Amniotic stem cell (primary cell): ENCODE measurements around the gene MYO5A.
"Not testable (repeated sequence)": the region's sequence is repeated elsewhere in the genome, so short reads cannot be mapped to it uniquely, and the experiment has no call there.

Experiments used
- DNase-seq: peaks from one replicate; lab custom pipeline; 2025; lab: John Stamatoyannopoulos, UW

Gene MYO5A

GRCh38 chr15:52540374-52541012 lies 11.8 kb upstream of the MYO5A start:
- no peak for DNase-seq

GRCh38 chr15:52537459-52537858 lies 8.8 kb upstream of the MYO5A start:
- no peak for DNase-seq

DNA sequence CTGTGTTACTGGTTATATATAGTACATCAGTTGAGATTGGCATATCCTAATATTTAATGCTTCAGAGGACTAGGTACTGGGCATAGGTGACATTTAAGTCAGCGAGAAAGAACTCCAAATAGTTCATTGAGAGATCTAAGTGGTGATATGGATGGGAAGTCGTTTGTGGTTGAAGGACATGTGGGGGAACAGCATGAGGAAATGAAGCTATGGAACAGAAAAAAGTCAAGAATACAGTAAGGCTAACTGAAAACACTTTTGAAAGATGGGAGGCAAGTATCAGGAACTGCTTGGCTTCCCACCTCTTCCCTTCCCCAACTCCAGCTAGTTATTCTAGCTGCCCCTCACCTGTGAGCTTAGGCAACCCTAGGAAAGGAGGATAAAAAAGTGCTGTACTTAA lies 3.7 kb upstream of the MYO5A start:
- DNase-seq = no peak

DNA sequence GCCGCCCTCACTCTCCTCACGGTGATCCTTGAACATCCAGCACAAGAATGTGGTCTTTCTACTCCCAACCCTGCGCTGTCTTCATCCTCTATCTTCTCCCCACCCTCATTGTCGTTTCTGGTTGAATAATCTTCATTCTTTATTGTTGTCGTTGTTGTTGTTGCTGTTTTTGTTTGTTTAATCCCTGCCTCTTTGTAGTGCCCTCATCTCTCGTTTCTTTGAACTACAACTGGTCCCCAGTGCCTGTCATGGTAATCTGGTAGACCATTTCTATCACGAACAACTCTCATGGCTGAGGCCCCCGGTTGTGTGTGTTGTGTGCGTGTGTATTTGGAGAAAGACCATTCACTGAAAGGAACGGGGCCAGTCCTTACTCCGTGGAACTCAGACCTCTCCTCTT lies 1.3 kb upstream of the MYO5A start:
- no peak for DNase-seq

- no peak for DNase-seq
These were observed 753 bp upstream of the MYO5A start for GRCh38 chr15:52529341-52529924.

GRCh38 chr15:52527911-52528563 lies 643 bp downstream of the MYO5A start:
- peak; percentile 19 for DNase-seq

- DNase-seq = no peak
These were observed 1.3 kb downstream of the MYO5A start for GRCh38 chr15:52527196-52527910.

DNA sequence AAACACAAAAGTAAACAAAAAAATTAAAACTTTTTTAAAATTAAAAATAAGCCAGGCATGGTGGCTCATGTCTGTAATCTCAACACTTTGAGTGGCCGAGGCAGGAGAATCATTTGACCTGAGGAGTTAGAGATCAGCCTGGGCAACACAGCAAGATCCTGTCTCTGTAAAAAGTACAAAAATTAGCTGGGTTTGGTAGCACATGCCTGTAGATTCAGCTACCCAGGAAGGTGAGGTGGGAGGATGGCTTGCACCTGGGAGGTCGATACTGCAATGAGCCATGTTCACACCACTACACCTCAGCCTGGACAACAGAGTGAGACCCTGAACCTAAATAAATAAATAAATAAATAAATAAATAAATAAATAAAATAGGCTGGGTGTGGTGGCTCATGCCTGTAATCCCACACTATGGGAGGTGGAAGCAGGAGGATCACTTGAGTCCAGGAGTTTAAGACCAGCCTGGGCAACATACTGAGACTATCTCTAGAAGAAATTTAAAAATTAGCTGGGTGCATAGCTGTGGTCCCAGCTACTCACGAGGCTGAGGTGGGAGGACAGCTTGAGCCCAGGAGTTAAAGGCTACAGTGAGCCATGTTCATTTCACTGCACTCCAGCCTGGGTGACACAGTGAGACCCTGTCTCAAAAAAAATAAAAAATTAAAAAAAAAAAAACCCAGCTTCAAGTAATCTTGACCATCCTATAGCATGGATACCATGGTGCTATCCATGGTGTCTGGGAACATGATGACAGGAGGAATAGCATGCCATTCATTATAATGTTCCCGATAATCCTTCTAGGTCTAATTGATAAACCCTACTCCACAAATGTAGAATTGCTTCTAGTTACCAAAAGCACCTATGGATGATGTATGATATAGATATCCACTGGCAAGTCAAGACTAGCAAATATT lies 4.2 kb downstream of the MYO5A start:
- DNase-seq = no peak

DNA sequence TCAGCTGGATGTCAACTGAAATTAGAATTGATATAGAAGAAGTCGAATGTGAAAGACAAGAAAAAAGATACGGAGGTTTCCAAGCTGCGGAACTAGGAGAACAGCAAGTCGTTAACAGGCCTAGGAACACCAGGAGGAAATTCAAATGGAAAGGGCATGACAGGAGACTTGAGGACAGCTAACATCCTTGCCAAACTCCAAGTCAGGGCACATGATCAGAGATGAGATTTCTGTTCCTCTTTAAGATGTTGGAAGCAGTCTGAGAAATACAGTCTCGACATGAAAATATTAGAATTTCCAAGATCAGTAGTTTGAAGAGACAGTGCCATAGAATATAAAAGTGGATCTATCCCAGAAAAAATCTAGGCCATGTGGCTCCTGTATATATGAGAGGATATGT lies 5.0 kb downstream of the MYO5A start:
- no peak for DNase-seq

GRCh38 chr15:52523192-52523591 lies 5.5 kb downstream of the MYO5A start:
- DNase-seq = peak; percentile 10

DNA sequence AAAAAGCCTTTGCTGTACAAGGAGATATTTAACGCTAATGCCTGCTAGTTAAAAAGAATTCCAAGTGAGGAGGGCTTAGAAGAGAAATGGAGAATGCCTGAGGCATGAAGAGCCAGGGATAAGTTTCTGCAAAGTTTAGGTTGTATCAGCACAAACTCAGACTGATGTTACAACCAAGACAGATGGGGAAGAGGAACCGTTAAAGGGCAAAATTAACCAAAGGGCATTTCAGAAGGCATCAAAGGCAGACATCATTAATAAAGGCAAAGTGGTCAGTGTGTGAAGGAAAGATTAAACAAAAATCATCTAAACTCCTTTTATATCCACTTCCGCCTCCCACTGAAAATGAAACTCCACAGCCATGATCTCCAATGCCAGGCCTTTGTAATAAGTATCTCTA lies 7.0 kb downstream of the MYO5A start:
- no peak for DNase-seq

- DNase-seq = no peak
These were observed 8.3 kb downstream of the MYO5A start for GRCh38 chr15:52520421-52520820.

DNA sequence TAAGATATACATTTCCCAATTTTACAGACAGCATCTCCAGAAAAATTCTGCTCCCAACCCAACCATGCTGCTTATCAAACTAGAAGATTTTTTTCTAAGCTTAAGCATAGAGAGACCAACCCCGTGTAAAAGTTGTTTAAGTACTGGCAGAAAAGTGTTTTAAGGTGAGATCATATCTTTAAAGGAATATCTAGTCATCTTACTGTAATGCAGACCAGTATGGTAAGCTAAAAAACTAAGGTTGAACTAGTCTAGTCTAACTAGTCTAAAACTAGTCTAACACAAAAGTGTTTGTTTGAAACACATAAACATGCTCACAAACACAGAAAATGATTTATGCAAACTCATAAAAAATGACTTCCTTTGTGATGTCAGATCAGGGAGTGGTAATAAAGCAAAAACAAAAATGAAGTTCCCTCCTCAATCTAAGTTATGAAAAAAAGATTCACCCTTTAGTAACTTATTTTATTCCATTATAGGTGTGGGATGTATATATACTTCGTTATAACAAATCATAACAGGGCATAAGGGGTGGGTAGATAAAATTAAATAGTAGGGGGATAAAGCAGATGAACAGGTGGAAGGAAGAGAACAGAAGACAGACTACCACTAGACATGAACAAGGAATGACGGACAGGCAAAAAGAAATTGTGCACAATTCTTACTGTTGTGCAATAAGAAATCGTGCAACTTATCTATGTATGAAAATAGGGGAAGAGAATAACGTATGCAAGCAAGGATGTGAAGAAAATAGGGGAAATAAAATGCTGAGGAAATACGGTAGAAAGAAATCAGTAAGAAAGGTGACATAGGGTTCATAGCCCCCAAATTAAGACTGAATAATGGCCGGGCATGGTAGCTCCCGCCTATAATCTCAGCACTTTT lies 10.0 kb downstream of the MYO5A start:
- no peak for DNase-seq

DNA sequence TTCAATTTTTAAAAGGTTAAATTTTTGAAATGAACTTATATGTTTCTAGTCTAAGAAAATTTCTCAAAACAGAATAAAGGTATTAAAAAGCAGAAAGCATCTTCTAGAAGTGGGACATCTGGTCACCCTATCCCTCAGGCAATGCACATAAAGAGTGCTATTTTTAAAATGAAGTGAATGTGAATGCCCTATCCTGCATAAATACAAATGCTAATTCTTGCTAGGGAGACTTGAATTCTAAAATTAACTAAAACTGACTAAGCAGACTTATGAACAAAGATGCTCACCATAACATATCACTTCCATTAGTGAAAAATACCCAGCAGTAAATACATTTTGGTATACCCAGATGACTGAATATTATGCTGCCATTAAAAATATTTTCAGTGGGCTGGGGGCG lies 11.7 kb downstream of the MYO5A start:
- DNase-seq = no peak

DNA sequence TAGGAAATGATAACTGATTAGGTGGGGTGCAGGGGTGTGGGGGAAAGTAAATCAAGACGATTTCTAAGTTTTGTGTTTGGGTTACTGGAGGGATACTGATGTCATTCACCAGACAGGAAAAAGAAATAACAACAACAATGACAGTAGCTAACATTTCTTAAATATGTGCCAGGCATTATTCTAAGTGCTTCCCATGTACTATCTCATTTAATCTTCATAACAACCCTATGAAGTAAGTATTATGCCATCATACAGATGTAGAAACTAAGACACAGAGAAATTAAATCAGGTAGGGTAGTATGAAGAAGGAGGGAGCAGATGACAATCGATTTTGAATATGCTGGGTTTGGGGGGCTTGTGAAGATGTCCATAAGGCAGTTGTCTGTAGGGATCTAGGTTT lies 13.3 kb downstream of the MYO5A start:
- no peak for DNase-seq

DNA sequence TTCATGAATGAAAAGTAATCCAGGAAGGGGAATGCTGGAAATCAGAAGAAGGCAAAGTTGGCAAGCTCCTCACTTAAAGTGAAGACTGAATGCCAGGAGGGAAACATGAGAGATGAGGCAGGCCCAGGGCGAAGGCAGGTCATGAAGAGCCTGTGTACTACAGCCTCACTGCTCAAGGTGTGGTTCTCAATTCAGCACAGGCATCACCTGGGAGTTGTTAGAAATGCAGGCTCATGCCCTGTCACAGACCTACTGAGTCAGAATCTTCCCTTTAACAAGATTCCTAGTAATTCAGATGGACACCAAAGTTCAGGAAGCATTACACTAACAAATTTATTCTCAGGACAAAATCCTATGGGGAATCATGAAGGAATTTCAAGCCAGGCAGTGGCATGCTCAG lies 14.2 kb downstream of the MYO5A start:
- no peak for DNase-seq

DNA sequence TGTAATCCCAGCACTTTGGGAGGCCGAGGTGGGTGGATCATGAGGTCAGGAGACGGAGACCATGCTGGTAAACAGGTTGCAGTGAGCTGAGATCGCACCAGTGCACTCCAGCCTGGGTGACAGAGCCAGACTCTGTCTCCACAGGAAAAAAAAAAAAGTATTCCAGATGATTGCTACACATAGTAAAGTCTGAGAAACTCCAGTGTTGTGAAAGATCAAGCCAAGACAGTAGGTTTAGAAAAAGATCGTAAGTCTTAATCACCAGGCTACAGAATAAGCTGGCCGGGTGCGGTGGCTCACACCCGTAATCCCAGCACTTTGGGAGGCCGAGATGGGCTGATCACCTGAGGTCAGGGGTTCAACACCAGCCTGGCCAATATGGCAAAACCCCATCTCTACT lies 15.8 kb downstream of the MYO5A start:
- not testable (repeated sequence) for DNase-seq

DNA sequence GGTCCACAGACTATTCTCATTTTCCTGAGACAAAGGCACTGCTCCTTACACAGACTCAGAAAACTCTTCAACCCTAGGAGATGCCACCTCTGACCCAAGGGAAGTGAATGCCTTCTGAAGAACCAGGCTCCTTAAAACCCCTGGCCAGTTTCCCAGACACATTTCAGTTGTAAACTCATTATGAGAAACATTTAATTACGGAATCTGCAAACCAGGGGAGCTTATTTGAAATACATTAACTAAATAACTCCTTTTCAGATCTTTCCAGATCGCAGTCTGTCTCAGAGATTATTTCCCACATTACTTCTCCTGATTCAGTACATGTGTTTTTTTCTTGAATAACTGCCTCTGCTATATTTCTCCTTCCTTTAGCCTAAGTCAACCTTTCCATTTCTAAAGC lies 17.6 kb downstream of the MYO5A start:
- no peak for DNase-seq

DNA sequence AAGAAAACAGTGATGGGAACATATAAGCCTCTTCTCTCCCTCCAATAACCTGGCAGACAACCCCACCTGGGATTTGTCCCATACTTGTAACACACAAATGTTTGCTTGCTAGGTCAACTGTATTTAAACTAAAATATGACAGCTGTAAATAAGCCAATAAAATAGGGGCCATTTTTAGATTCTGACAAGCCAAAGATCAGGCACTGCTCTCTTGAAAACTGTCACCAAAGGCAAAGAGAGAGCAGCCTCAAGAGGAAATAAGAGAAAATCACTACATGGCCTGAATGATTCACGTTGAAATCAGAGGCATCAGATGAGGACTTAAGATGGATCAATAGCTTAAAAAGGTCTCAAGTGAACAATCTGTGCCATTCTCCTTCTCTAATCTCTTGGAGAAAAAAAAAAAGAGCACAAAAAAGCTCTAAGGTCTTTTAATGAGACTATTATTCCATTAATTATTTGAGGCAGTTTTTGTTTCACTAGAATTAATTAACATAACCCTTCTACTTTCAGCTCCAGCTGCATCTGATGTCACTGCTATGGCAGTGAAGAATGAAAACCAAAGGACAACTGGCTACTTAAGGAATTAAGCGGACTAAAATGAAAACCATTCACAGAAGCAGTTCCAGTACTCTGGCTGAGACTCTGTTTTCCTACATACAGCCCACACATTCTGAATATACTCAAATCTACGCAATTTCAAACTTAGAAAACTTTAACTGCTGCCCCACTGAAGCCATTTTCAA lies 19.0 kb downstream of the MYO5A start:
- DNase-seq = no peak

DNA sequence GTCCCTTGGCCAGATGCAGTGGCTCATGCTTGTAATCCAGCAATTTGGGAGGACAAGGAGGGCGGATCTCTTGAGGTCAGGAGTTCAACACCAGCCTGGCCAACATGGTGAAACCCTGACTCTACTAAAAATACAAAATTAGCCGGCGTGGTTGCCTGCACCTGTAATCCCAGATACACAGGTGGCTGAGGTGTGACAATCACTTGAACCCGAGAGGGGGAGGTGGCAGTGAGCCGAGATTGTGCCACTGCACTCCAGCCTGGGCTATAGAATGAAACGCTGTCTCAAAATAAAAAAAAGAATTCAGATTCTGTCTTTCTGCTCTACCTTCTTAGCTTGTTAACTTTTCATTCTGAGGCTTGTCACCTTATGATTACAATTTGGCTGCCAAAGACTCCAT lies 22.1 kb downstream of the MYO5A start:
- DNase-seq = no peak
